Fibroblast of lung (primary cell): ENCODE measurements around the gene SEMA5B. TPM values are rescaled to one million over a fixed set of nuclear protein-coding genes. Genes with fewer than 3 reads are reported as not detected.

Source experiments
- DNase-seq, 2 donors: peaks; one replicate each; pipeline versions ENCODE4 v3.0.0 to v3.0.0-alpha.2; 2010; ENCODE audit warnings: low read depth in 2 of 2
- H2AFZ ChIP-seq: 2 replicates; pipeline ENCODE4 v1.5.1; 2012; ENCODE audit warnings: low read length, control low read depth, inconsistent platforms
- H3K27ac ChIP-seq: 2 replicates; pipeline ENCODE4 v1.5.1; 2011; ENCODE audit warnings: low read length, control low read depth; ENCODE audit not compliant: insufficient read depth
- H3K27me3 ChIP-seq: 2 replicates; pipeline ENCODE4 v1.5.1; 2011; ENCODE audit warnings: mild to moderate bottlenecking, low read length; ENCODE audit not compliant: control insufficient read depth, insufficient read depth
- H3K36me3 ChIP-seq: 2 replicates; pipeline ENCODE4 v1.5.1; 2011; ENCODE audit warnings: low read length; ENCODE audit not compliant: control insufficient read depth, insufficient read depth
- H3K4me1 ChIP-seq: 2 replicates; pipeline ENCODE4 v1.5.1; 2011; ENCODE audit warnings: low read length; ENCODE audit not compliant: control insufficient read depth, insufficient read depth; ENCODE audit errors: extremely low read depth
- H3K4me2 ChIP-seq: 2 replicates; pipeline ENCODE4 v1.5.1; 2011; ENCODE audit warnings: low read length, control low read depth; ENCODE audit not compliant: insufficient read depth; ENCODE audit errors: extremely low read depth
- H3K4me3 ChIP-seq, 4 experiments: fragments of 200-600 bp in 1 of 4; sonication (generic) in 1 of 4; replicated peaks in 1 of 4; 2 replicates each; pipeline ENCODE4 v1.5.1; 2011 to 2016; ENCODE audit warnings: low read length in 4 of 4, low read depth in 3 of 4, mild to moderate bottlenecking in 3 of 4, control low read depth in 2 of 4, inconsistent platforms in 1 of 4, mixed read lengths in 1 of 4; ENCODE audit not compliant: insufficient read depth in 1 of 4; ENCODE audit errors: control extremely low read depth in 1 of 4
- H3K79me2 ChIP-seq: 2 replicates; pipeline ENCODE4 v1.5.1; 2012; ENCODE audit warnings: mild to moderate bottlenecking, low read length, inconsistent platforms; ENCODE audit not compliant: control insufficient read depth, insufficient read depth
- H3K9ac ChIP-seq: 2 replicates; pipeline ENCODE4 v1.5.1; 2011; ENCODE audit warnings: mild to moderate bottlenecking, low read length, control low read depth; ENCODE audit not compliant: insufficient read depth
- H3K9me3 ChIP-seq: 2 replicates; pipeline ENCODE4 v1.5.1; 2012; ENCODE audit warnings: low read depth, low read length; ENCODE audit not compliant: control insufficient read depth, insufficient read depth
- H4K20me1 ChIP-seq: 2 replicates; pipeline ENCODE4 v1.5.1; 2011; ENCODE audit warnings: low read length; ENCODE audit not compliant: control insufficient read depth, insufficient read depth; ENCODE audit errors: extremely low read depth
- EZH2 ChIP-seq: IDR thresholded peaks from 2 replicates; pipeline ENCODE4 v1.5.1; 2012; ENCODE audit warnings: low read length, control low read depth, mild to moderate bottlenecking; ENCODE audit errors: missing control alignments
- polyA plus RNA-seq, 2 donors: library from polyadenylated mRNA; depleted of rRNA in 1 of 2; stranded (reverse) in 1 of 2; unstranded in 1 of 2; fragments of >200 nt; gene quantifications; 2 replicates each; pipeline ENCODE4 v1.2.1, GENCODE V29; 2011 to 2012; ENCODE audit warnings: missing spikeins in 1 of 2
- total RNA-seq: library from RNA; depleted of rRNA; stranded (reverse); fragments of >200 nt; gene quantifications from 2 replicates; pipeline ENCODE4 v1.2.1, GENCODE V29; 2014
- TF ChIP-seq, protein P1 (sequence below), 2 donors: IDR thresholded peaks in 1 of 2; conservative IDR thresholded peaks in 1 of 2; 1 replicate in 1 of 2; 2 replicates in 1 of 2; pipeline ENCODE4 v1.5.1; 2011 to 2012; ENCODE audit warnings: low read length in 2 of 2, control low read depth in 1 of 2, inconsistent platforms in 1 of 2, low read depth in 1 of 2, mild to moderate bottlenecking in 1 of 2

The SEMA5B gene
- total and polyA plus RNA-seq, 2 donors (not counting 1 experiment from before 2014, with no cell fraction given): not detected

- Histone ChIP-seq H3K9me3 (no peaks in the 10 kb centered on the region), H4K20me1 (no peaks in the 10 kb centered on the region), H3K27me3 (peaks cover 54% of the 10 kb centered on the region), H2AFZ (no peak overlapping the region), H3K9ac (no peak overlapping the region), H3K79me2 (no peaks in the 10 kb centered on the region), H3K4me2 (no peak overlapping the region), H3K4me1 (peaks cover under 1% of the 10 kb centered on the region), H3K4me3 (no peak overlapping the region), H3K36me3 (no peaks in the 10 kb centered on the region), H3K27ac (no peak overlapping the region)
- TF ChIP-seq, protein P1, sequence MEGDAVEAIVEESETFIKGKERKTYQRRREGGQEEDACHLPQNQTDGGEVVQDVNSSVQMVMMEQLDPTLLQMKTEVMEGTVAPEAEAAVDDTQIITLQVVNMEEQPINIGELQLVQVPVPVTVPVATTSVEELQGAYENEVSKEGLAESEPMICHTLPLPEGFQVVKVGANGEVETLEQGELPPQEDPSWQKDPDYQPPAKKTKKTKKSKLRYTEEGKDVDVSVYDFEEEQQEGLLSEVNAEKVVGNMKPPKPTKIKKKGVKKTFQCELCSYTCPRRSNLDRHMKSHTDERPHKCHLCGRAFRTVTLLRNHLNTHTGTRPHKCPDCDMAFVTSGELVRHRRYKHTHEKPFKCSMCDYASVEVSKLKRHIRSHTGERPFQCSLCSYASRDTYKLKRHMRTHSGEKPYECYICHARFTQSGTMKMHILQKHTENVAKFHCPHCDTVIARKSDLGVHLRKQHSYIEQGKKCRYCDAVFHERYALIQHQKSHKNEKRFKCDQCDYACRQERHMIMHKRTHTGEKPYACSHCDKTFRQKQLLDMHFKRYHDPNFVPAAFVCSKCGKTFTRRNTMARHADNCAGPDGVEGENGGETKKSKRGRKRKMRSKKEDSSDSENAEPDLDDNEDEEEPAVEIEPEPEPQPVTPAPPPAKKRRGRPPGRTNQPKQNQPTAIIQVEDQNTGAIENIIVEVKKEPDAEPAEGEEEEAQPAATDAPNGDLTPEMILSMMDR (conservative IDR thresholded peaks at IDR 0.05 in 1 of 2, IDR thresholded peaks at IDR 0.05 in 1 of 2; ENCODE audit: low read depth in 1 of 2, low read length in 2 of 2): no peak
- TF ChIP-seq EZH2: peak; percentile 42
- no peak for DNase-seq
These were observed 5.5 kb downstream of the SEMA5B start for GRCh38 chr3:123021996-123022510.

DNA sequence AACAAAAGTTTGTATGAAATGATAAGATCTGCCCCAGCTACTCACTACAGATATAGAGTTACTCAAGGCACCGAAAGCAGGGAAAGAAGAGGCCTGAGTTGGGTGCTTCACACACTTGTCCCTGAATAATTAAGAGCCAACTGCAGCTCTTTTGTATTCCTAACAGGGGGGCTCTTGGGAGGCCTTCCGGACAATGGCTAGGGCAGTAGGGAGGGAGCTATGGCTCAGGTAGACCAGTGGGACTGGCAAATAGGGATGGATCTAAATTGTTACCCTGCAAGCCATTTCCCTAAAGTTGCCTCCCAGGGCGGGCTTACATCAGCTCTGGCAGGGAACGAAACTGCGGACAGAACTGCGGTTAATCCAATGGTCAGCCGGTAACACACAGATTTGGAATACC lies 6.2 kb downstream of the SEMA5B start:
- H2AFZ ChIP-seq: no peak overlapping the region
- peaks cover 48% of the 10 kb centered on the region for H3K27me3 ChIP-seq
- H3K4me2 ChIP-seq: no peak overlapping the region
- H3K4me1 ChIP-seq: no peaks in the 10 kb centered on the region
- no peaks in the 10 kb centered on the region for H3K9me3 ChIP-seq
- no peaks in the 10 kb centered on the region for H4K20me1 ChIP-seq
- no peaks in the 10 kb centered on the region for H3K79me2 ChIP-seq
- no peak overlapping the region for H3K4me3 ChIP-seq
- TF ChIP-seq EZH2: no peak
- TF ChIP-seq, protein P1 (conservative IDR thresholded peaks at IDR 0.05 in 1 of 2, IDR thresholded peaks at IDR 0.05 in 1 of 2; ENCODE audit: low read depth in 1 of 2, low read length in 2 of 2): no peak
- no peak for DNase-seq
- no peak overlapping the region for H3K9ac ChIP-seq
- no peaks in the 10 kb centered on the region for H3K36me3 ChIP-seq
- H3K27ac ChIP-seq: no peak overlapping the region

DNA sequence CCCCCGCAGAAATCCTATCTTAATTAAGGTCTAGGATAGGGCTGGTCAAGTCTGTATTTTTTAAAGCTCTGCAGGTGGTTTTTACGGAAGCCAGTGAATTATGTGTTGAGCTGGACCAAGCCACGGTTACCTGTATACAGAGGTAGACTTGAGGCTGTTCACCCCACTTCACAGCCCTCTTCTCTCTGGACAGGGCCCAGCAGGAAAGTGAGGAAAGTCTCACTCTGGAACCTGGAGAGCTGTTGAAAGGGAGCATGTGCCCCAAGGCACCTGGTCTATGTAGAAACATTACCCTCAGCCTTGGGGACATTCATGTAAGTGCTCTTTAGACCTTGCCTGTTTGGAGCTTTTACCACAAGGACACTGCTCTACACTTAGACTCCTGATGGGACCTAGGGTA lies 6.9 kb downstream of the SEMA5B start:
- H3K36me3 ChIP-seq: no peaks in the 10 kb centered on the region
- no peaks in the 10 kb centered on the region for H3K79me2 ChIP-seq
- H3K9me3 ChIP-seq: no peaks in the 10 kb centered on the region
- no peak for TF ChIP-seq EZH2
- TF ChIP-seq, protein P1 (conservative IDR thresholded peaks at IDR 0.05 in 1 of 2, IDR thresholded peaks at IDR 0.05 in 1 of 2; ENCODE audit: low read depth in 1 of 2, low read length in 2 of 2): no peak
- H3K9ac ChIP-seq: no peak overlapping the region
- no peak overlapping the region for H3K27ac ChIP-seq
- no peak overlapping the region for H3K4me3 ChIP-seq
- H3K4me2 ChIP-seq: no peak overlapping the region
- DNase-seq: no peak
- H4K20me1 ChIP-seq: no peaks in the 10 kb centered on the region
- H2AFZ ChIP-seq: no peak overlapping the region
- peaks cover 42% of the 10 kb centered on the region for H3K27me3 ChIP-seq
- no peaks in the 10 kb centered on the region for H3K4me1 ChIP-seq
